ENCODE results near the gene TGM1. TPM values are rescaled to one million over a fixed set of nuclear protein-coding genes. Genes with fewer than 3 reads are reported as not detected.

TGM1 gene
- total RNA-seq (4.0 TPM), polyA plus RNA-seq (not detected)

DNA sequence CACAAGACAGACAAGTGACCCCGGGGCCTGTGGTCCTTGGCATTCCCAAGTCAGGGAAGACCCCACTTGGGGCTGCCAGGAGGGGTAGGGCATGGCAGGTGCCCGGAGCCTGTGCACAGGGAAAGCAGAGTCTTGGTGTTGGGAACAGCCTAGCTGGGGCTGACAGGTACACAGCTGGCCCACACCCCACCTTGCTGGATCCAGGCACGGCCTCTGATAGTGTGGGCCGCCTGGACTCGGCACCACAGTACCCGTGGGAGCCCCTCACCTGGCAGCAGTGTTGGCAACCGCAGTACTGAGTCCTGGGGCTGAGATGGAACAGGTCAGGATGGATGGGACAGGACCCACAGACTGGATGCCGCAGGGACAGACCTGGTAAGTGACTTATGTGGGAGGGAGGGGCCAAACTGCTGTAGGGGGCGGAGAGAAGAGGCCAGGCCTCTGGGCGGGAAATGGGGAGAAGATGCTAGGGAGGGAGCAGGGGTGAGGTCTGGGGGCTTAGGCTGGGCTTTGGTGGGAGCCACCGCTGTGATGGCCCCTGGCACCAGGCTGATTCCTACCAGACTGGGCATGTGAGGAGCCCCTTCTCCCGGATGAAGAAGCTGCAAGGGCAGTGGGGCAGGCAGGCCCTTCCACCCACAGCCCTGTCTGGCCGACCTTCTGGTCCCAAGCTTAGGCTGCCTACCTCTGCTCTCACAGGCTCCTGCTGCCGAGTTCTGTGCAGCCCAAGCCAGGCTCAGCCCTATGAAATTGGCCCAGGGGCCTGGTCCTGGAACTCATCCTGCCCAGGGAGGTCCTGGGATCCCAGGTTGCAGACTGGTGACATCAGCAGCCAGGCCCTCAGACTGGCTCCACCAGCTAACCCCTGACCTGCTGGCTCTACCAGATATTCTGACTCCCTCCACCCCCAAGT, at the start of gene TGM1:
Gene TGM1, minus strand, starts transcription at position 357 of the 913 bp plus-strand sequence. CDS start 825 bp downstream, outside the sequence.
- H3K27ac Mint-ChIP-seq: no peak within 1 kb of the TSS
- H3K4me3 ChIP-seq (ENCODE audit: low read depth, low read length): no peak within 1 kb of the TSS
- H3K9me3 Mint-ChIP-seq: no peaks in the 10 kb centered on the region
- no peaks in the 10 kb centered on the region for H3K4me1 ChIP-seq (ENCODE audit: control insufficient read depth, insufficient read depth, low read length, poor library complexity, severe bottlenecking)
- ATAC-seq (ENCODE audit: low read depth in 2 of 2) (no peak), DNase-seq (no peak)
- peaks cover 19% of the 10 kb centered on the region for H3K36me3 ChIP-seq (ENCODE audit: control insufficient read depth, insufficient read depth, low read length)
- H3K4me1 Mint-ChIP-seq: peaks cover 0 to 7% (median 0%) of the 10 kb centered on the region in 4 donors
- H3K36me3 Mint-ChIP-seq: peaks cover 29% of the 10 kb centered on the region
- no peak within 1 kb of the TSS for H3K27ac ChIP-seq (ENCODE audit: insufficient read depth, low read length, poor library complexity, severe bottlenecking)
- peak within 1 kb of the TSS in 1 of 4 donors; percentile 48 for H3K4me3 Mint-ChIP-seq
- H3K27me3 Mint-ChIP-seq: no peaks in the 10 kb centered on the region
- no peaks in the 10 kb centered on the region for H3K27me3 ChIP-seq (ENCODE audit: control insufficient read depth, insufficient read depth, low read length)
- no peaks in the 10 kb centered on the region for H3K9me3 ChIP-seq (ENCODE audit: control insufficient read depth in 2 of 2, low read length in 2 of 2)

DNA sequence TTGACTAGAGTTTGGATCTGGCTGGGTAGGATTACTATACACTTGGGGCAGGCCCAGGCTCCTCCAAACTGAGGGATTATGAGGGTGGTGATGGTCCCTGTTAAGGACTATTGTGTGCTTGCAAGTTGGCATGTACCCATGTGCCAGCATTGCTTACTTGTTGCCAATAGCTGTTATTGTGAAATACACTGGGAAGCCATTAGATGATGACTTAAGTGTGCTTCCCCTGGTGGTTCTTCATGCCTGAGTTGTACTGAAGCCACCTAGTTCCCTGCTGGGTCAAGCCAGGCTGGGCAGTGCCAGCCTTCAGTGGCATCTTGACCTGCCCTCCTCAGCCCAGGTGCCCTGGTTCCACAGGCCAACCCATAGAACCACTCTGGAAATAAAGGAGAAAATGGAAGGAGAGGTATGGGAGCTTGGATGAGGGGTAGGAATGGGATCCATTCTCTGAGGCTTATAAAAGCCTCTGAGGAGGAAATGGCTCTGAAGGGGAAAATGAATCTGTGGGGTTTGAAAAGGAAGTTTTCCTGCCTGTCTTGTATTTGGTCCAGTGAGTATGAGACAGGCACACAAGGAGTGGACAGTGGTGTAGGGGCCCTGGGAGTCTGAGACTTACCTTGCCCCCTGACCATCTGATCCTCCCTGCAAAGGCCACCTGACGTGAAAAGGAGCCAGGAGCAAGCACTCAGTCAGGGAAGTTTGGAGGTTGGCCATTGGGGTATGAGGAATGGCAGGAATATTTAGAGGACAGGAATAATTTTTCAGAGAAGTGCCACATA, 49.0 kb upstream of the TGM1 start:
- no peaks in the 10 kb centered on the region for H3K27me3 Mint-ChIP-seq
- Histone ChIP-seq H3K9me3 (ENCODE audit: control insufficient read depth in 2 of 2, low read length in 2 of 2) (no peaks in the 10 kb centered on the region), H3K4me1 (ENCODE audit: control insufficient read depth, insufficient read depth, low read length, poor library complexity, severe bottlenecking) (peaks cover 66% of the 10 kb centered on the region), H3K27ac (ENCODE audit: insufficient read depth, low read length, poor library complexity, severe bottlenecking) (peak overlapping the region; percentile 82), H3K27me3 (ENCODE audit: control insufficient read depth, insufficient read depth, low read length) (no peaks in the 10 kb centered on the region), H3K36me3 (ENCODE audit: control insufficient read depth, insufficient read depth, low read length) (peaks cover 2% of the 10 kb centered on the region), H3K4me3 (ENCODE audit: low read depth, low read length) (peak overlapping the region; percentile 54)
- peak overlapping the region; percentile 64 to 91 (median 86) for H3K4me3 Mint-ChIP-seq
- H3K9me3 Mint-ChIP-seq: no peaks in the 10 kb centered on the region
- DNase-seq (peak in 2 of 3 donors; percentile 28 to 44), ATAC-seq (ENCODE audit: low read depth in 2 of 2) (no peak)
- H3K27ac Mint-ChIP-seq: peak overlapping the region; percentile 87 to 91 (median 90)
- H3K4me1 Mint-ChIP-seq: peaks cover 26 to 76% (median 52%) of the 10 kb centered on the region in 4 donors
- peaks cover 4% of the 10 kb centered on the region for H3K36me3 Mint-ChIP-seq

DNA sequence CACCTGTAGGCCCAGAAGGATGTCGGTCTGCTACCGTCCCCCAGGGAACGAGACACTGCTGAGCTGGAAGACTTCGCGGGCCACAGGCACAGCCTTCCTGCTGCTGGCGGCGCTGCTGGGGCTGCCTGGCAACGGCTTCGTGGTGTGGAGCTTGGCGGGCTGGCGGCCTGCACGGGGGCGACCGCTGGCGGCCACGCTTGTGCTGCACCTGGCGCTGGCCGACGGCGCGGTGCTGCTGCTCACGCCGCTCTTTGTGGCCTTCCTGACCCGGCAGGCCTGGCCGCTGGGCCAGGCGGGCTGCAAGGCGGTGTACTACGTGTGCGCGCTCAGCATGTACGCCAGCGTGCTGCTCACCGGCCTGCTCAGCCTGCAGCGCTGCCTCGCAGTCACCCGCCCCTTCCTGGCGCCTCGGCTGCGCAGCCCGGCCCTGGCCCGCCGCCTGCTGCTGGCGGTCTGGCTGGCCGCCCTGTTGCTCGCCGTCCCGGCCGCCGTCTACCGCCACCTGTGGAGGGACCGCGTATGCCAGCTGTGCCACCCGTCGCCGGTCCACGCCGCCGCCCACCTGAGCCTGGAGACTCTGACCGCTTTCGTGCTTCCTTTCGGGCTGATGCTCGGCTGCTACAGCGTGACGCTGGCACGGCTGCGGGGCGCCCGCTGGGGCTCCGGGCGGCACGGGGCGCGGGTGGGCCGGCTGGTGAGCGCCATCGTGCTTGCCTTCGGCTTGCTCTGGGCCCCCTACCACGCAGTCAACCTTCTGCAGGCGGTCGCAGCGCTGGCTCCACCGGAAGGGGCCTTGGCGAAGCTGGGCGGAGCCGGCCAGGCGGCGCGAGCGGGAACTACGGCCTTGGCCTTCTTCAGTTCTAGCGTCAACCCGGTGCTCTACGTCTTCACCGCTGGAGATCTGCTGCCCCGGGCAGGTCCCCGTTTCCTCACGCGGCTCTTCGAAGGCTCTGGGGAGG, 47.9 kb upstream of the TGM1 start, which contains the start of gene LTB4R:
Gene LTB4R, plus strand, starts transcription at position 857 of the 959 bp plus-strand sequence. CDS start 4,150 bp downstream, outside the sequence.
- peaks cover 26 to 77% (median 52%) of the 10 kb centered on the region in 4 donors for H3K4me1 Mint-ChIP-seq
- H3K9me3 Mint-ChIP-seq: no peaks in the 10 kb centered on the region
- no peaks in the 10 kb centered on the region for H3K27me3 Mint-ChIP-seq
- ATAC-seq (ENCODE audit: low read depth in 2 of 2) (peak; percentile 89 to 90), DNase-seq (peak; percentile 64 to 81 (median 77))
- no peaks in the 10 kb centered on the region for H3K27me3 ChIP-seq (ENCODE audit: control insufficient read depth, insufficient read depth, low read length)
- H3K4me3 ChIP-seq (ENCODE audit: low read depth, low read length): peak within 1 kb of the TSS; percentile 44
- peaks cover 13% of the 10 kb centered on the region for H3K36me3 ChIP-seq (ENCODE audit: control insufficient read depth, insufficient read depth, low read length)
- peak within 1 kb of the TSS; percentile 82 for H3K27ac ChIP-seq (ENCODE audit: insufficient read depth, low read length, poor library complexity, severe bottlenecking)
- H3K36me3 Mint-ChIP-seq: peaks cover 13% of the 10 kb centered on the region
- H3K4me1 ChIP-seq (ENCODE audit: control insufficient read depth, insufficient read depth, low read length, poor library complexity, severe bottlenecking): peaks cover 66% of the 10 kb centered on the region
- peak within 1 kb of the TSS; percentile 87 to 96 (median 90) for H3K27ac Mint-ChIP-seq
- peak within 1 kb of the TSS; percentile 64 to 91 (median 86) for H3K4me3 Mint-ChIP-seq
- no peaks in the 10 kb centered on the region for H3K9me3 ChIP-seq (ENCODE audit: control insufficient read depth in 2 of 2, low read length in 2 of 2)

GRCh38 chr14:24310265-24310645, 47.3 kb upstream of the TGM1 start:
- H3K9me3 ChIP-seq (ENCODE audit: control insufficient read depth in 2 of 2, low read length in 2 of 2): no peaks in the 10 kb centered on the region
- H3K4me1 Mint-ChIP-seq: peaks cover 26 to 78% (median 50%) of the 10 kb centered on the region in 4 donors
- H3K27ac ChIP-seq (ENCODE audit: insufficient read depth, low read length, poor library complexity, severe bottlenecking): peak overlapping the region; percentile 82

GRCh38 chr14:24309538-24310264, 46.7 kb upstream of the TGM1 start, which contains the start of gene LTB4R2:
Gene LTB4R2 (plus strand): TSS chr14:24310140. CDS start chr14:24310665, 525 bp downstream.
- H3K4me3 ChIP-seq (ENCODE audit: low read depth, low read length): peak within 1 kb of the TSS; percentile 44
- peaks cover 25% of the 10 kb centered on the region for H3K36me3 ChIP-seq (ENCODE audit: control insufficient read depth, insufficient read depth, low read length)
- ATAC-seq (ENCODE audit: low read depth in 2 of 2) (no peak), DNase-seq (no peak)
- H3K27me3 ChIP-seq (ENCODE audit: control insufficient read depth, insufficient read depth, low read length): no peaks in the 10 kb centered on the region
- Mint-ChIP-seq H3K4me3 (peak within 1 kb of the TSS; percentile 55 to 86 (median 76)), H3K36me3 (peaks cover 26% of the 10 kb centered on the region), H3K9me3 (no peaks in the 10 kb centered on the region), H3K27me3 (no peaks in the 10 kb centered on the region), H3K4me1 (peaks cover 26 to 74% (median 48%) of the 10 kb centered on the region in 4 donors), H3K27ac (peak within 1 kb of the TSS; percentile 84 to 96 (median 87))
- H3K4me1 ChIP-seq (ENCODE audit: control insufficient read depth, insufficient read depth, low read length, poor library complexity, severe bottlenecking): peaks cover 64% of the 10 kb centered on the region
- peak within 1 kb of the TSS; percentile 82 for H3K27ac ChIP-seq (ENCODE audit: insufficient read depth, low read length, poor library complexity, severe bottlenecking)
- no peaks in the 10 kb centered on the region for H3K9me3 ChIP-seq (ENCODE audit: control insufficient read depth in 2 of 2, low read length in 2 of 2)

More at GRCh38 chr14:24310265-24310645, 47.3 kb upstream of the TGM1 start:
- DNase-seq: no peak
- peaks cover 20% of the 10 kb centered on the region for H3K36me3 ChIP-seq (ENCODE audit: control insufficient read depth, insufficient read depth, low read length)
- ATAC-seq (ENCODE audit: low read depth in 2 of 2): no peak
- no peaks in the 10 kb centered on the region for H3K9me3 Mint-ChIP-seq
- peak overlapping the region; percentile 55 to 86 (median 74) for H3K4me3 Mint-ChIP-seq
- H3K27ac Mint-ChIP-seq: peak overlapping the region; percentile 79 to 96 (median 84)
- no peaks in the 10 kb centered on the region for H3K27me3 ChIP-seq (ENCODE audit: control insufficient read depth, insufficient read depth, low read length)
- H3K4me3 ChIP-seq (ENCODE audit: low read depth, low read length): peak overlapping the region; percentile 44
- peaks cover 66% of the 10 kb centered on the region for H3K4me1 ChIP-seq (ENCODE audit: control insufficient read depth, insufficient read depth, low read length, poor library complexity, severe bottlenecking)
- H3K36me3 Mint-ChIP-seq: peaks cover 20% of the 10 kb centered on the region
- no peaks in the 10 kb centered on the region for H3K27me3 Mint-ChIP-seq

GRCh38 chr14:24308342-24309124, 45.6 kb upstream of the TGM1 start:
- H3K4me1 Mint-ChIP-seq: peaks cover 17 to 62% (median 36%) of the 10 kb centered on the region in 4 donors
- peaks cover 37% of the 10 kb centered on the region for H3K36me3 ChIP-seq (ENCODE audit: control insufficient read depth, insufficient read depth, low read length)
- no peak overlapping the region for H3K27ac ChIP-seq (ENCODE audit: insufficient read depth, low read length, poor library complexity, severe bottlenecking)
- peaks cover 53% of the 10 kb centered on the region for H3K4me1 ChIP-seq (ENCODE audit: control insufficient read depth, insufficient read depth, low read length, poor library complexity, severe bottlenecking)
- H3K27me3 Mint-ChIP-seq: no peaks in the 10 kb centered on the region
- no peak overlapping the region for H3K4me3 ChIP-seq (ENCODE audit: low read depth, low read length)
- H3K27me3 ChIP-seq (ENCODE audit: control insufficient read depth, insufficient read depth, low read length): no peaks in the 10 kb centered on the region
- H3K9me3 Mint-ChIP-seq: no peaks in the 10 kb centered on the region
- H3K36me3 Mint-ChIP-seq: peaks cover 30% of the 10 kb centered on the region
- no peaks in the 10 kb centered on the region for H3K9me3 ChIP-seq (ENCODE audit: control insufficient read depth in 2 of 2, low read length in 2 of 2)
- peak overlapping the region in 3 of 4 donors; percentile 43 to 73 (median 68) for H3K4me3 Mint-ChIP-seq
- no peak for DNase-seq
- ATAC-seq (ENCODE audit: low read depth in 2 of 2): no peak
- peak overlapping the region; percentile 23 to 85 (median 65) for H3K27ac Mint-ChIP-seq

Measured in CD4-positive, CD25-positive, alpha-beta regulatory T cell (primary cell).